ENCODE data around the gene FAT4.

The FAT4 gene

GRCh38 chr4:125314676-125315575 is at the start of gene FAT4:
Gene FAT4 (plus strand): TSS chr4:125314955. CDS start chr4:125316412, 1,457 bp downstream.
- in situ Hi-C loops (cut with MboI; ENCODE audit: low sequenced_read_pairs), result no loop called here

- in situ Hi-C loops (cut with MboI; ENCODE audit: low sequenced_read_pairs), result no loop called here
Measured at GRCh38 chr4:125265846-125266245, 48.9 kb upstream of the FAT4 start.

GRCh38 chr4:125266901-125267604 is 47.7 kb upstream of the FAT4 start:
- in situ Hi-C loops (cut with MboI; ENCODE audit: low sequenced_read_pairs), result no loop called here

- in situ Hi-C loops (cut with MboI; ENCODE audit: low sequenced_read_pairs), result no loop called here
Measured at GRCh38 chr4:125267630-125268029, 47.1 kb upstream of the FAT4 start.

- in situ Hi-C loops (cut with MboI; ENCODE audit: low sequenced_read_pairs), result no loop called here
Measured at GRCh38 chr4:125268068-125268755, 46.5 kb upstream of the FAT4 start.

- in situ Hi-C loops (cut with MboI; ENCODE audit: low sequenced_read_pairs), result no loop called here
Measured at GRCh38 chr4:125276811-125277210, 37.9 kb upstream of the FAT4 start.

- in situ Hi-C loops (cut with MboI; ENCODE audit: low sequenced_read_pairs), result no loop called here
Measured at GRCh38 chr4:125277790-125278189, 37.0 kb upstream of the FAT4 start.

GRCh38 chr4:125280892-125281403 is 33.8 kb upstream of the FAT4 start:
- in situ Hi-C loops (cut with MboI; ENCODE audit: low sequenced_read_pairs), result no loop called here

- in situ Hi-C loops (cut with MboI; ENCODE audit: low sequenced_read_pairs), result no loop called here
Measured at GRCh38 chr4:125283707-125284279, 31.0 kb upstream of the FAT4 start.

- in situ Hi-C loops (cut with MboI; ENCODE audit: low sequenced_read_pairs), result no loop called here
Measured at GRCh38 chr4:125297116-125297515, 17.6 kb upstream of the FAT4 start.

- in situ Hi-C loops (cut with MboI; ENCODE audit: low sequenced_read_pairs), result no loop called here
Measured at GRCh38 chr4:125303058-125303457, 11.7 kb upstream of the FAT4 start.

GRCh38 chr4:125303821-125304220 is 10.9 kb upstream of the FAT4 start:
- in situ Hi-C loops (cut with MboI; ENCODE audit: low sequenced_read_pairs), result no loop called here

- in situ Hi-C loops (cut with MboI; ENCODE audit: low sequenced_read_pairs), result no loop called here
Measured at GRCh38 chr4:125306112-125306511, 8.6 kb upstream of the FAT4 start.

GRCh38 chr4:125306533-125306932 is 8.2 kb upstream of the FAT4 start:
- in situ Hi-C loops (cut with MboI; ENCODE audit: low sequenced_read_pairs), result no loop called here

GRCh38 chr4:125311503-125311902 is 3.3 kb upstream of the FAT4 start:
- in situ Hi-C loops (cut with MboI; ENCODE audit: low sequenced_read_pairs), result no loop called here

GRCh38 chr4:125313497-125313896 is 1.3 kb upstream of the FAT4 start:
- in situ Hi-C loops (cut with MboI; ENCODE audit: low sequenced_read_pairs), result no loop called here

- in situ Hi-C loops (cut with MboI; ENCODE audit: low sequenced_read_pairs), result no loop called here
Measured at GRCh38 chr4:125313989-125314667, 627 bp upstream of the FAT4 start.

GRCh38 chr4:125315576-125316400 is 1.0 kb downstream of the FAT4 start:
- in situ Hi-C loops (cut with MboI; ENCODE audit: low sequenced_read_pairs), result no loop called here

GRCh38 chr4:125316401-125316790 is 1.6 kb downstream of the FAT4 start:
- in situ Hi-C loops (cut with MboI; ENCODE audit: low sequenced_read_pairs), result no loop called here

Data from HL-60/S4 treated with retinoic acid at 250 ng/mL for 4 days and 3 days (cell line).